Esophagus squamous epithelium (tissue), 5 donors: ENCODE data around the gene MYOD1. TPM values are rescaled to one million over a fixed set of nuclear protein-coding genes. Genes with fewer than 3 reads are reported as not detected.

ENCODE experiments used
- DNase-seq: peaks from one replicate; lab custom pipeline; 2025; lab: John Stamatoyannopoulos, UW
- H3K27ac ChIP-seq, 4 donors: fragments of 200-600 bp; sonication (generic); one replicate each; pipeline ENCODE4 v1.5.1; 2016 to 2019; ENCODE audit warnings: mild to moderate bottlenecking in 1 of 4
- H3K27me3 ChIP-seq, 4 donors: fragments of 200-600 bp; sonication (generic); 1 replicate in 3 of 4; 2 replicates in 1 of 4; pipeline versions ENCODE4 v1.5.1 to v1.6.0; 2017 to 2021; ENCODE audit warnings: antibody characterized with exemption in 1 of 4
- H3K36me3 ChIP-seq, 3 donors: fragments of 200-600 bp; sonication (generic); one replicate each; pipeline ENCODE4 v1.5.1; 2016 to 2019
- H3K4me1 ChIP-seq, 3 donors: fragments of 200-600 bp; sonication (generic); one replicate each; pipeline ENCODE4 v1.5.1; 2017 to 2019
- H3K4me3 ChIP-seq, 4 donors: fragments of 200-600 bp; sonication (generic); 1 replicate in 3 of 4; 2 replicates in 1 of 4; pipeline ENCODE4 v1.5.1; 2016 to 2019; ENCODE audit warnings: mild to moderate bottlenecking in 2 of 4, moderate library complexity in 1 of 4
- H3K9me3 ChIP-seq, 3 donors: fragments of 200-600 bp; sonication (generic); one replicate each; pipeline ENCODE4 v1.5.1; 2016 to 2019
- CTCF ChIP-seq, 6 experiments: fragments of 450-650 bp in 4 of 6; fragments of 200-600 bp in 2 of 6; sonication (generic) in 2 of 6; IDR thresholded peaks; one replicate each; pipeline ENCODE4 v1.5.1; 2016 to 2019; ENCODE audit warnings: antibody characterized with exemption in 6 of 6, mild to moderate bottlenecking in 4 of 6, moderate library complexity in 4 of 6
- POLR2A ChIP-seq, 4 donors: fragments of 450-650 bp; IDR thresholded peaks; one replicate each; pipeline ENCODE4 v1.6.1; 2017; ENCODE audit warnings: antibody characterized with exemption in 4 of 4, mild to moderate bottlenecking in 4 of 4, moderate library complexity in 3 of 4
- WGBS, 2 donors: methylation state at CpG; one replicate each; pipeline ENCODE4 v1.1.5; 2018; 5-methylcytosine and 5-hydroxymethylcytosine counted together
- intact Hi-C: fragments of 100-400 bp; cut with DNase I; formaldehyde crosslinking; loops from one replicate; pipeline ENCODE4 v1.15.0; 2022
- total RNA-seq, 4 donors: library from RNA; depleted of rRNA; stranded (reverse); fragments of >200 nt; gene quantifications; one replicate each; pipeline ENCODE4 v1.1.0, GENCODE V29; 2016
- donor health status: DM: yes; HTN: yes; CAD: no.

MYOD1 gene
- total RNA-seq, 4 donors from 2014 or later: not detected

GRCh38 chr11:17764446-17765218 lies 45.3 kb downstream of the MYOD1 start:
- DNase-seq: no peak
- WGBS, 2 donors: 77 to 80% methylated on average over 1 to 9 of the region's 19 CpGs
- Histone ChIP-seq H3K4me1 (no peaks in the 10 kb centered on the region), H3K27ac (no peak overlapping the region), H3K4me3 (no peak overlapping the region), H3K27me3 (peaks cover 0 to 6% (median 0%) of the 10 kb centered on the region in 4 donors), H3K9me3 (no peaks in the 10 kb centered on the region), H3K36me3 (no peaks in the 10 kb centered on the region)
- TF ChIP-seq POLR2A (IDR thresholded peaks at IDR 0.05) (no peak), CTCF (IDR thresholded peaks at IDR 0.05) (no peak)
- intact Hi-C loops: no loop called here

- no peak for DNase-seq
- peaks cover 0 to 5% (median 0%) of the 10 kb centered on the region in 3 donors for H3K4me1 ChIP-seq
- no peak overlapping the region for H3K27ac ChIP-seq
- no peaks in the 10 kb centered on the region for H3K36me3 ChIP-seq
- intact Hi-C loops: no loop called here
- no peak overlapping the region for H3K4me3 ChIP-seq
- TF ChIP-seq CTCF (IDR thresholded peaks at IDR 0.05) (no peak), POLR2A (IDR thresholded peaks at IDR 0.05) (no peak)
- no peaks in the 10 kb centered on the region for H3K9me3 ChIP-seq
- H3K27me3 ChIP-seq: peaks cover 0 to 6% (median 0%) of the 10 kb centered on the region in 4 donors
- WGBS, 2 donors: 68 to 83% methylated on average over 9 of the region's 13 CpGs
These were observed 46.1 kb downstream of the MYOD1 start for GRCh38 chr11:17765356-17766072.

GRCh38 chr11:17766073-17766359 lies 46.6 kb downstream of the MYOD1 start:
- H3K9me3 ChIP-seq: no peaks in the 10 kb centered on the region
- H3K4me1 ChIP-seq: peaks cover 0 to 5% (median 0%) of the 10 kb centered on the region in 3 donors
- no peak for DNase-seq
- H3K36me3 ChIP-seq: no peaks in the 10 kb centered on the region
- peaks cover 0 to 6% (median 0%) of the 10 kb centered on the region in 4 donors for H3K27me3 ChIP-seq
- TF ChIP-seq POLR2A (IDR thresholded peaks at IDR 0.05): no peak
- no peak for TF ChIP-seq CTCF (IDR thresholded peaks at IDR 0.05)
- intact Hi-C loops: no loop called here
- no peak overlapping the region for H3K4me3 ChIP-seq
- WGBS, 2 donors: 100% methylated on average over 3 of the region's 8 CpGs
- H3K27ac ChIP-seq: no peak overlapping the region

GRCh38 chr11:17766590-17766989 lies 47.2 kb downstream of the MYOD1 start:
- Histone ChIP-seq H3K4me1 (peaks cover 0 to 5% (median 0%) of the 10 kb centered on the region in 3 donors), H3K27ac (no peak overlapping the region), H3K4me3 (no peak overlapping the region), H3K9me3 (no peaks in the 10 kb centered on the region), H3K27me3 (peaks cover 0 to 6% (median 0%) of the 10 kb centered on the region in 4 donors), H3K36me3 (no peaks in the 10 kb centered on the region)
- no peak for DNase-seq
- intact Hi-C loops: no loop called here
- TF ChIP-seq CTCF (IDR thresholded peaks at IDR 0.05) (no peak), POLR2A (IDR thresholded peaks at IDR 0.05) (no peak)
- WGBS, 2 donors: 59 to 100% methylated on average over 1 to 3 of the region's 5 CpGs

GRCh38 chr11:17767301-17767885 lies 48.0 kb downstream of the MYOD1 start:
- Histone ChIP-seq H3K27me3 (peaks cover 0 to 6% (median 0%) of the 10 kb centered on the region in 4 donors), H3K4me1 (peaks cover 0 to 5% (median 0%) of the 10 kb centered on the region in 3 donors), H3K36me3 (no peaks in the 10 kb centered on the region), H3K27ac (no peak overlapping the region), H3K9me3 (no peaks in the 10 kb centered on the region), H3K4me3 (no peak overlapping the region)
- no peak for DNase-seq
- 72 to 82% methylated on average over 5 to 6 of the region's 7 CpGs for WGBS, 2 donors
- intact Hi-C loops: no loop called here
- TF ChIP-seq CTCF (IDR thresholded peaks at IDR 0.05): no peak
- no peak for TF ChIP-seq POLR2A (IDR thresholded peaks at IDR 0.05)
